ENCODE results near the gene MBNL1.
"Not testable (repeated sequence)": the region's sequence is repeated elsewhere in the genome, so short reads cannot be mapped to it uniquely, and the experiment has no call there.

MBNL1 gene

DNA sequence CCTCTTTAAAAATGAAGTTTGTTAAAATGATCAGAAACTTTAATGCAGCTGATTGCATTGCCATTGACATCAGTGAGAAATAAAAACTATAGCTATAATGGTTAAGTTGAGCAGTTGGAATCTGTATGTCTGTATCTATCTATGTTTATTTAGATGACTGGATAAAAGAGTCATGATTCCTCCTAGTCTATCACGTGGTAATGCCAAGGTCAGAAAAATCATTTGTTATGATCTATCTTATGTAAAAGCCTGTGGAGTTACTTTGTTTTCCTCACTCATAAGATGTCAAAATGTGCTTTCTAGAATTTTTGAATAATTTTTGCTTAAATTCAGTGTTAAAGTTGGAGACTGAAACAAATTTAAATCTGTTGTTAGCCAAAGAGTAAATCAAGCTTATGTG is 63.3 kb downstream of the MBNL1 start:
- Histone ChIP-seq H3K4me3 (ENCODE audit: extremely low read depth, insufficient read depth, low read length, poor library complexity, severe bottlenecking) (no peak overlapping the region), H3K9me3 (ENCODE audit: control insufficient read depth, low read length) (no peaks in the 10 kb centered on the region), H3K4me1 (ENCODE audit: control insufficient read depth, insufficient read depth, low read length, poor library complexity, severe bottlenecking) (peaks cover 20% of the 10 kb centered on the region), H3K36me3 (ENCODE audit: control insufficient read depth, insufficient read depth, low read length) (peaks cover 7% of the 10 kb centered on the region), H3K27ac (ENCODE audit: low read depth, low read length, severe bottlenecking) (no peak overlapping the region)
- no CpG with 5 or more reads among the region's 1 CpG for WGBS, 2 experiments (ENCODE audit: insufficient coverage in 2 of 2)

DNA sequence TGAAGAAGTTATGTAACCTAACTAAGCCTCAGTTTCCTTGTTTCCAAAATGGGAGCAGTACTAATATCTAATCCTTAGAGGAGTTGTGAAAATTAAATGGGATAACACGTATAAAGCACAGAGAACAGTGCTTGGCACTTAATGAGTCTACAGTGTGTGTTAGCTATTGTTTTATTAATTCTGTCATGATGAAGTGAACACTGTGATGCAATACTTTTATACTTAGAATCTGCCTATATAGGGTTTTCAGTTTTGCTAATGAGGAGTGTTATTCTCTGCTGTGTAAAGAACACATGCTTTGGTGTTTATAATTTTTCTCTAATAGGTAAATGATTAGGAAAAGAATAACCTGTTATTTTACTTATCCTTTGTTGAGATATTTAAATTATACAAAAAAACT is 65.2 kb downstream of the MBNL1 start:
- Histone ChIP-seq H3K36me3 (ENCODE audit: control insufficient read depth, insufficient read depth, low read length) (peaks cover 15% of the 10 kb centered on the region), H3K4me1 (ENCODE audit: control insufficient read depth, insufficient read depth, low read length, poor library complexity, severe bottlenecking) (peaks cover 20% of the 10 kb centered on the region), H3K4me3 (ENCODE audit: extremely low read depth, insufficient read depth, low read length, poor library complexity, severe bottlenecking) (no peak overlapping the region), H3K9me3 (ENCODE audit: control insufficient read depth, low read length) (no peaks in the 10 kb centered on the region), H3K27ac (ENCODE audit: low read depth, low read length, severe bottlenecking) (no peak overlapping the region)
- 89 to 100% methylated on average over 1 of the region's 1 CpG for WGBS, 2 experiments (ENCODE audit: insufficient coverage in 2 of 2)

DNA sequence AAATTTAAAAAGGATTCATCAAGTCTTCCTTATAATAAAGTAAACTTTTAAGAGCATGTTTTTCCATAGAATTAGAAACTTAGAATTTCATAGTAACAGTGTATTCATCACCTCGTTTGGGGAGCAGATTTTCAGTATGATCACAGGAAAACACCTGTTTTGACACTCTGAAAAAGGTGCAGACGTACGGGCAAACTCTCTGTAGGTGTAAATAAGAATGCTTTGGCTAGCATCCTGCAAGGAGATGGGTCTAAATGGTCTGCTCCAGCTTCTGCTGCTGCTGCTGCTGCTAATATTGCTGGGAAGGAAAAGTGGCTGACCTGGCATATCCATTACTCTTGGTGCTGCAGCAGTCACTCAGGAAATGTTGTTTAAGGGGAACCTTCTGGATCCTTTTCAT is 66.0 kb downstream of the MBNL1 start:
- 92 to 100% methylated on average over 2 to 3 of the region's 3 CpGs for WGBS, 2 experiments (ENCODE audit: insufficient coverage in 2 of 2)
- Histone ChIP-seq H3K4me1 (ENCODE audit: control insufficient read depth, insufficient read depth, low read length, poor library complexity, severe bottlenecking) (peaks cover 15% of the 10 kb centered on the region), H3K36me3 (ENCODE audit: control insufficient read depth, insufficient read depth, low read length) (peaks cover 15% of the 10 kb centered on the region), H3K9me3 (ENCODE audit: control insufficient read depth, low read length) (no peaks in the 10 kb centered on the region), H3K4me3 (ENCODE audit: extremely low read depth, insufficient read depth, low read length, poor library complexity, severe bottlenecking) (no peak overlapping the region), H3K27ac (ENCODE audit: low read depth, low read length, severe bottlenecking) (no peak overlapping the region)

DNA sequence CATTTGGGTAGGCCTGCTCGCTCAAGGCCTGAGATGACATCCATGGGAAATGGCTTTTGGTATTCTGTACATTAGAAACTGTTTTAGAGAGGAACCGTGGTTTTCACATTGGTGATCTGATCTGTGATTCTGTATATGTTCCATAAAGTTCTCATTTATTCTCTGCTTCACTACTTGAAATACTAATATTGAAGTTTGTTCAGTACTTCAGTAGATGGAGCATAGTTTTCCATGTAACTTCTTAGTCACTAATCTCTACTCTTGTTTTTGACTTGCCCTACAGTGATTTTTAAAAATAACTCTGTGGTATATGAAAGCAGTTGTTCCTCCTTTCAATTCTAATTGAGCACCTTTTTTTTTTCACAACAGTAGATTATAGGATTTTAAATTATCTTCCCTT is 66.5 kb downstream of the MBNL1 start:
- H3K4me3 ChIP-seq (ENCODE audit: extremely low read depth, insufficient read depth, low read length, poor library complexity, severe bottlenecking): no peak overlapping the region
- 80 to 86% methylated on average over 1 of the region's 2 CpGs for WGBS, 2 experiments (ENCODE audit: insufficient coverage in 2 of 2)

DNA sequence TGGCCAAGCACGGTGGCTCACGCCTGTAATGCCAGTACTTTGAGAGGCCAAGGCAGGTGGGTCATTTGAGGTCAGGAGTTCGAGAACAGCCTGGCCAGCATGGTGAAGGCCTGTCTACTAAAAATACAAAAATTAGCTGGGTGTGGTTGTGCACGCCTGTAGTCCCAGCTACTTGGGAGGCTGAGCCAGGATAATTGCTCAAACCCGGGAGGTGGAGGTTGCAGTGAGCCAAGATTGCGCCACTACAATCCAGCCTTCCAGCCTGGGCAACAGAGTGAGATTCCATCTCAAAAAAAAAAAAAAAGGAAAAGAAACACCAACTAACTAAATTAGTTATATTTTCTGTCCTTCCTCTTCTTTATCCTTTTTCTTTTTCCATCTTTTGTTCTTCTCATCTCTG is 68.6 kb downstream of the MBNL1 start:
- not testable (repeated sequence) for H3K4me1 ChIP-seq (ENCODE audit: control insufficient read depth, insufficient read depth, low read length, poor library complexity, severe bottlenecking); H3K9me3 ChIP-seq (ENCODE audit: control insufficient read depth, low read length); H3K27ac ChIP-seq (ENCODE audit: low read depth, low read length, severe bottlenecking); H3K4me3 ChIP-seq (ENCODE audit: extremely low read depth, insufficient read depth, low read length, poor library complexity, severe bottlenecking)
- H3K36me3 ChIP-seq (ENCODE audit: control insufficient read depth, insufficient read depth, low read length): peaks cover 25% of the 10 kb centered on the region
- 94 to 98% methylated on average over 4 to 6 of the region's 6 CpGs for WGBS, 2 experiments (ENCODE audit: insufficient coverage in 2 of 2)

More for the DNA sequence above, 66.5 kb downstream of the MBNL1 start:
- peaks cover 10% of the 10 kb centered on the region for H3K4me1 ChIP-seq (ENCODE audit: control insufficient read depth, insufficient read depth, low read length, poor library complexity, severe bottlenecking)
- H3K36me3 ChIP-seq (ENCODE audit: control insufficient read depth, insufficient read depth, low read length): peaks cover 15% of the 10 kb centered on the region
- H3K27ac ChIP-seq (ENCODE audit: low read depth, low read length, severe bottlenecking): no peak overlapping the region
- no peaks in the 10 kb centered on the region for H3K9me3 ChIP-seq (ENCODE audit: control insufficient read depth, low read length)

DNA sequence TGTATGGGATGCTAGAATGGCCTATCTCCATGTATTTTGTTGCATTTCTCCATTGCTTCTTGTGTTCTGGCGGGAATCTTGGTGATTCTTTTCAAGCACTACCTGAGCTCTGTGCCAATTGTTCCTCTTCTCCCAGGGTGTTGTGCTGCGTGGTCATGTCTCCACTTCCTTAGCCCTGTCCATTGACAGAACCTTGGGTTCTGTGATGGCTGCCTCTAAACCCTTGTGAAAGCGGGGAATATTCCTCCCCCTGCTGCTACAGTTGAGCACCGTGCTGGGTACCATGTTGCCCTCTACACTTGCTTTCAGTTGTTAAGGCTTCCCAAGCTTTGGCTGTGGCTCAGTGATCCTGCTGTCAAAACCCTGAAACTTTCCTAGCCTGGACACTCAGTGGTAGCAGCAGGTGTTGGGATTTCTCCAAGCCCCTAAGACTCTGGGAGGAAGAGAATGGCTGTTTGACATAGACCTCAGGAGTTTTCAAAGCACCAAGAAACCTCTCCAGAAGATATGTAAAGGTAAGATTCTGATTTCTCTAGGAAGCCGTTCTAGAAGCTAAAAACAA is 69.5 kb downstream of the MBNL1 start:
- Histone ChIP-seq H3K36me3 (ENCODE audit: control insufficient read depth, insufficient read depth, low read length) (peaks cover 28% of the 10 kb centered on the region), H3K27ac (ENCODE audit: low read depth, low read length, severe bottlenecking) (no peak overlapping the region), H3K4me3 (ENCODE audit: extremely low read depth, insufficient read depth, low read length, poor library complexity, severe bottlenecking) (no peak overlapping the region), H3K9me3 (ENCODE audit: control insufficient read depth, low read length) (no peaks in the 10 kb centered on the region), H3K4me1 (ENCODE audit: control insufficient read depth, insufficient read depth, low read length, poor library complexity, severe bottlenecking) (no peaks in the 10 kb centered on the region)
- WGBS, 2 experiments (ENCODE audit: insufficient coverage in 2 of 2): 89 to 95% methylated on average over 3 to 4 of the region's 5 CpGs

DNA sequence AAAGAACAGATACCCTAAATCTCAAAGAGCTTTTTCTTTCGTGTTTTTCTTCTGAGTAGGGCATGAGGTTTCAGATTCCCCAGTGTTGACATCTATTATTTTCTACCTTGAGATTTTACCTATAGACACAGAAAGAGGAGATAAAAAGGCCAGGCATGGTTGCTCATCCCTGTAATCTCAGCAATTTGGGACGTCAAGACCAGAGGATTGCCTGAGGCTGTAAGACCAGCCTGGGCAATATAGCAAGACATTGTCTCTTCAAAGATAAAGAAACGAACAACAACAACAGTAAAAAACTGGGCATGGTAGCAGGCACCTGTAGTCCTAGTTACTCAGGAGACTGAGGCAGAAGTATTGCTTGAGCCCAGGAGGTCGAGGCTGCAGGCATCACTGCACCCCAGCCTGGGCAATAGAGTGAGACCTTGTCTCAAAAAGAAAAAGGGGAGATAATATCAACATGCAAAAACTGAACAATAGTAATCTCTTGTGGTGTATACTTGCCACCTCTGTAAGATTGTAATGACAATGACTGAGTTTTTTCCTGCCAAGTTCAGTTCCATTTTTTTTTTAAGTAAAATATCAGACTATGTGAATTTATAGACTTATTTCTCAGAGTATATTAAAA is 71.3 kb downstream of the MBNL1 start:
- H3K27ac ChIP-seq (ENCODE audit: low read depth, low read length, severe bottlenecking): no peak overlapping the region
- WGBS, 2 experiments (ENCODE audit: insufficient coverage in 2 of 2): 80 to 90% methylated on average over 2 to 3 of the region's 4 CpGs

DNA sequence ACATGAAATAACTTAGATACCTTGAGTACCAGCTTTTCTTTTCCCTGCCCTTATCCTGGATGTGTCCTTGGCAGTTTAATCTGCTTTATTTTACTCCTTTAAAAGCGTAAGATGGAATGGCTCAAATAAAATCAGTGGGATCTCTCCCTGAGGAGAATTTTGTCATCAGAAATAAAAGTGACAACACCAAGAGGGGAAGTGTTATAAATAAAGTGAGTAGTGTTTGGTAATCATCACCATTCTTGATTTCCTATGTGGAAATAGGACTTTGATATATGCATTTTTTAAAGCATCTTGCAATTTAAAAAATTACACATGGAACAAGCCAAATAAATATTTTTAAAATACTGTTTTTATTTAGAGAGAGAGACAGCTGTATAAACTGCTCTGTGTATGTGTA is 76.5 kb downstream of the MBNL1 start:
- WGBS, 2 experiments (ENCODE audit: insufficient coverage in 2 of 2): 100% methylated on average over 1 of the region's 1 CpG; no CpG with 5 or more reads in 1 of the 2 experiments
- Histone ChIP-seq H3K36me3 (ENCODE audit: control insufficient read depth, insufficient read depth, low read length) (peaks cover 19% of the 10 kb centered on the region), H3K4me3 (ENCODE audit: extremely low read depth, insufficient read depth, low read length, poor library complexity, severe bottlenecking) (no peak overlapping the region), H3K4me1 (ENCODE audit: control insufficient read depth, insufficient read depth, low read length, poor library complexity, severe bottlenecking) (peaks cover 20% of the 10 kb centered on the region), H3K27ac (ENCODE audit: low read depth, low read length, severe bottlenecking) (no peak overlapping the region), H3K9me3 (ENCODE audit: control insufficient read depth, low read length) (no peaks in the 10 kb centered on the region)

More for the DNA sequence above, 71.3 kb downstream of the MBNL1 start:
- H3K4me1 ChIP-seq (ENCODE audit: control insufficient read depth, insufficient read depth, low read length, poor library complexity, severe bottlenecking): no peaks in the 10 kb centered on the region
- H3K9me3 ChIP-seq (ENCODE audit: control insufficient read depth, low read length): no peaks in the 10 kb centered on the region
- H3K36me3 ChIP-seq (ENCODE audit: control insufficient read depth, insufficient read depth, low read length): peaks cover 28% of the 10 kb centered on the region
- H3K4me3 ChIP-seq (ENCODE audit: extremely low read depth, insufficient read depth, low read length, poor library complexity, severe bottlenecking): no peak overlapping the region

DNA sequence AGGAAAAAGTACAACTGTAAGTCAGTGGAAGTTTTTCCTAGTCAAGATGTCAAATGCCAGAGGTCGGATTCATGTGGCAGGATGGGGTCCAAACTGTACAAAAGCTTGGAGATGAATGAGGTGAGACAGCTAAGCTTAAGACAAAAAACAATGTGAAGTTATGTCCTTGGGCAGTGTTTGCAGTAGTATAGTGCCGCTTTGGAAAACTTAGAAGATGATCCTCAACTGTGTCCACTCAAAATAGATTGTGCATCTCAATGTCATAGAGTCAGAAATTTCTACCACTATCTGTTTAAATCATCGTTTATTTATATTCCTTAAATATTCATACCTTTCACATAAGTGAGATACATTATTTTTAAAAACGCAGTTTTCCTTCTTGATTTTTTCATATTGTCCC is 77.3 kb downstream of the MBNL1 start:
- H3K36me3 ChIP-seq (ENCODE audit: control insufficient read depth, insufficient read depth, low read length): peaks cover 13% of the 10 kb centered on the region
- H3K4me1 ChIP-seq (ENCODE audit: control insufficient read depth, insufficient read depth, low read length, poor library complexity, severe bottlenecking): peaks cover 24% of the 10 kb centered on the region
- 92 to 100% methylated on average over 1 of the region's 4 CpGs for WGBS, 2 experiments (ENCODE audit: insufficient coverage in 2 of 2)
- H3K4me3 ChIP-seq (ENCODE audit: extremely low read depth, insufficient read depth, low read length, poor library complexity, severe bottlenecking): no peak overlapping the region
- no peak overlapping the region for H3K27ac ChIP-seq (ENCODE audit: low read depth, low read length, severe bottlenecking)
- H3K9me3 ChIP-seq (ENCODE audit: control insufficient read depth, low read length): no peaks in the 10 kb centered on the region

DNA sequence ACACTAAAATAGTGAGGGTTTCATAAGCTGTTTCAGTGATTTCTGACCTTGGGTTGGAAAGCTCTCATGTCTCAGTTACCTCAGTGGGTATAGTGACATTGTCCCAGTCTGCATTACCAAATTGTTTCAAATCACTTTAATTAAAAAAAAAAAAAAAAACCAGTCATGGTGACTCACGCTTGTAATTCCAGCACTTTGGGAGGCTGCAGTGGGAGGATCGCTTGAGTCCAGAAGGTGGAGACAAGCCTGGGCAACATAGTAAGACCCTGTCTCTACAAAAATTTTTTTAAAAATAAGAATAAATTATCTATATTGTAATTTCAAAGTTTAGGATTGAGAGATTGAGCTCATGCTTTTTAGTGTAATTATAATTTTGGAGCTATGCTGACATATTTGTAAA is 78.0 kb downstream of the MBNL1 start:
- H3K27ac ChIP-seq (ENCODE audit: low read depth, low read length, severe bottlenecking): no peak overlapping the region
- no peak overlapping the region for H3K4me3 ChIP-seq (ENCODE audit: extremely low read depth, insufficient read depth, low read length, poor library complexity, severe bottlenecking)
- H3K9me3 ChIP-seq (ENCODE audit: control insufficient read depth, low read length): no peaks in the 10 kb centered on the region
- WGBS, 2 experiments (ENCODE audit: insufficient coverage in 2 of 2): no CpG with 5 or more reads among the region's 2 CpGs
- H3K4me1 ChIP-seq (ENCODE audit: control insufficient read depth, insufficient read depth, low read length, poor library complexity, severe bottlenecking): peaks cover 28% of the 10 kb centered on the region
- H3K36me3 ChIP-seq (ENCODE audit: control insufficient read depth, insufficient read depth, low read length): peaks cover 9% of the 10 kb centered on the region

DNA sequence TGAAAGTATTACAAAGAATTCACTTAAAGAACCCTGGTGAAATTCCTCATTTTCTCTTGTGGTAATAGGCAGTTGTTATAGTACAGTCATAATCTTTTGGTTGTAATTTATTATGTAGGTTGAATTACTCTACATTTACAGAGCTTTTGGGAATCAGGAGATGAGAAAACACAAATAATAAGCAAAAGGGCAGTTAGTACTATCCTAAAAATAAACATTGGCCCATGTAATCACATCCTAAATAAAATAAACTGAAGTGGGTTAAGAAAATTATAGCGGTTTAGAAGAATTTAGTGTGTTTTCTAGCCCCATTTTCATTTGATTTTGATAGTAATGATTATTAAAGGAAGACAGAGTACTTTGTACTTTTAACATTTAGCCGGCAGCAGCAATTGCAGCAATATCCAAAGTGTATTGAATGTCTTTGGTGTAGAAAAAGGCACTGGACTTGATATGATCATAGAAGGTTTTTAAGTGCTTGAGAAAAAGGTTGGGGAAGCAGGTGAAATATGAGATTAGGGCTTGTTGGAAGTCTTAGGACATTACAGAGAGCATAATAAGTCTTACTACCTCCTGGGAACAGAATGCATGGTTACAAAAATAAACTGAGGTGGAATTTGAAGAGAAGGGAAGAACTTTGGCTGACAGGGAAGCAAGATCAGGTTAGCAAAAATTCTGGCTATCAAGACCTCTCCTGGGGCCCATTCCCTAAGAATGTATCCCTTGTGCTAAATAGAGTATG is 79.9 kb downstream of the MBNL1 start:
- WGBS, 2 experiments (ENCODE audit: insufficient coverage in 2 of 2): 100% methylated on average over 1 of the region's 2 CpGs; no CpG with 5 or more reads in 1 of the 2 experiments

More for the DNA sequence above, 79.9 kb downstream of the MBNL1 start:
- Histone ChIP-seq H3K36me3 (ENCODE audit: control insufficient read depth, insufficient read depth, low read length) (peaks cover 3% of the 10 kb centered on the region), H3K4me1 (ENCODE audit: control insufficient read depth, insufficient read depth, low read length, poor library complexity, severe bottlenecking) (peaks cover 31% of the 10 kb centered on the region), H3K4me3 (ENCODE audit: extremely low read depth, insufficient read depth, low read length, poor library complexity, severe bottlenecking) (no peak overlapping the region), H3K9me3 (ENCODE audit: control insufficient read depth, low read length) (no peaks in the 10 kb centered on the region), H3K27ac (ENCODE audit: low read depth, low read length, severe bottlenecking) (no peak overlapping the region)

All from mesodermal cell (in vitro differentiated cells).